Fibroblast of upper back skin (primary cell): Measurements from ENCODE around the gene TMEM115.
A peak's percentile ranks its signal among the peaks of the same experiment; 100 is the strongest.

Experiments
- DNase-seq: peaks from one replicate; pipeline ENCODE4 v3.0.0-alpha.2; 2013

Gene TMEM115, protein sequence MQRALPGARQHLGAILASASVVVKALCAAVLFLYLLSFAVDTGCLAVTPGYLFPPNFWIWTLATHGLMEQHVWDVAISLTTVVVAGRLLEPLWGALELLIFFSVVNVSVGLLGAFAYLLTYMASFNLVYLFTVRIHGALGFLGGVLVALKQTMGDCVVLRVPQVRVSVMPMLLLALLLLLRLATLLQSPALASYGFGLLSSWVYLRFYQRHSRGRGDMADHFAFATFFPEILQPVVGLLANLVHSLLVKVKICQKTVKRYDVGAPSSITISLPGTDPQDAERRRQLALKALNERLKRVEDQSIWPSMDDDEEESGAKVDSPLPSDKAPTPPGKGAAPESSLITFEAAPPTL

DNA sequence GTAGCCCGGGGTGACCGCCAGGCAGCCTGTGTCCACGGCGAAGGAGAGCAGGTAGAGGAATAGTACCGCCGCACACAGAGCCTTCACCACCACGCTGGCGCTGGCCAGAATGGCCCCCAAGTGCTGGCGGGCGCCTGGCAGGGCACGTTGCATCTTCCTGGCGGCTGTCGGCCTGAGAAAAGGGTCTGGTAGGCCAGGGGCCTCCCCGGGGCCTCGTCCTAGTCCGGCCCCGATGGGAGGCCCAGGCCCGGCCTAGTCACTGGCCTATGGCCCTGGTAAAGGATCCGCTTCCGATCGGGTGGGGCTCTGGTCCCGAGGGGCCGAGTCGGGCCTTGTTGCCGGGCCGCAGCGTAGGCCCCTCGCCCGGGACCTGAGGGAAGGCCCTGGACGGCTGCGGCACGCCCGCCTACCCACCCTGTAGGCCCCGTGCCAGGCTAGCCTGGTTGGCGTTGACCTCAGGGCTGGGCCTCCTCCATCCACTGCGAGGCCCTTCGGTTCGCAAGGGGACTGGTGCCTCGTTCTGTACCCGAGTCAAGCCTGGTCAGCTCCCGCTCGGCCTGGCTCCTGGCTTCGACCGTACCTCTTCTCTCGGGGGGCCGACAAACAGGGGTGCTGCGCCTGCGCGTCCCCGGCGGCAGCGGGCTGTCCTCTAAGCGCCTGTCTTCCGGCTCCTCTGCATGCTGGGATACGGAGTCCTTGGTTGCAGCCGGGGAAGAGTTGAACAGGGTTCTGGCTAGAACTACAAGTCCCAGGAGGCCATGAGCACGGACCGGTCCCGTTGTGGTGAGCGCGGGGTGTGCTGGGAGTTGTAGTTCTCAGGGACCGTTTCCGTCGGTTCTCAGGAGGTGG is at the start of gene TMEM115:
TMEM115 (minus strand) TSS at position 611 of the 849 bp plus-strand sequence; CDS start at position 153, 458 bp downstream.
- peak; percentile 99 for DNase-seq

DNA sequence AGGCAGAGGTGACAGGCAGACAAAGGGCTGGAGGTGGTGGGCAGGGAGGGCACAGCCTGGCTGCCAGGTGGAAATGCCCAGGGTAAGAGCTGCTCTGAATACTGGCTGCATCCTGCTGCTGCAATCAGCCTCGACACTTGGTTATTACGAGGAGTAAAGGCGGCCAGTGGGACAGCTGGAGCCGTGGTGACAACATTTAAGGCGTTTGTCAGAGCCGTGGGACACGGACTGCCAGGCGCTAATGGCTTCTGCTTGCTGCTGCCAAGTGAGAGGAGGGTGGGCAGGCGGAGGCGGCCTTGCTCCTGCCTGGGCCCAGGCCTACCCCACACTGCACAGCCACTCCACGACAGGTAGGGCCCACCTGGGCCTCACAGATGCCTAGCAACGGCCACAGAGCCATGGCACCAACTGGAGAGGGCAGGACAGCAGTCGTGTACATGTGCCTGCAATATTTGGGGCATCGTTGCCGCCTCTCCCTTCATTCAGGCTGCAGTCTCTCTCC is 49.2 kb upstream of the TMEM115 start:
- DNase-seq, result no peak

DNA sequence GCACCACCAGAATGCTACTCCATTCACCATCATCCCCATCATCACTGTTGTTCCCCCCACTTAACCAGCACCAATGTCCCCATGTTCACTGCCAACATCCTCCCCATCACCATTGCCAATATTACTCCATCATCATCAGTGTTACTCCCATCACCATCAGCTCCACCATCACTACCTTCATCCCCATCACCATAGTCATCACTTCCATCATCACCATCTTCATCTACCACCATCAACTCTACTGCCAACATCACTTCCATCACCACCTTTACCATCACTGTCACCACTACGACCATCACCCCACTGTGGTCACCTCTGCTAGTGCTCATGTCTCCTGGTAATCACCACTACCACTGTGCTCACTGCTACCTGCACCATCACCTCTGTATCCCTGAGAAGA is 47.2 kb upstream of the TMEM115 start:
- DNase-seq, result no peak

DNA sequence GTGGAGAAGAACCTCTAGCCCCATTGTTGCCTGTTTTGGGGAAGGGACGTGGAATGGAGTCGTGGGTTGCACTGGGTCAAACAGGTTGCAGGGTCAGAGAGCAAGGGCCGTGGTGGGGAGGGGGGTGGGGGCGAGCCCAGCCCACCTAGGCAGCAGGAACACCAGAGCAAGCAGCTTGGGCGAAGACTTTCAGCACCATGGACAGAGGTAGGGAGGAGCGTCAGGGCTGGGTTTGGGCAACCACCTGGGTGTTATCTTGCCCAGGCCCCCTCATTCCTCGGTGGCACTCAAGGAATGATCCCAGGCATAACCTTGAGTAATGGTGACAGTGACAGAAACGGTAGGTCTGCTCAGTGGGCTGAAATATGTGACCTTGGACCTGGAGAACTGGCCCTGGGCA is 45.9 kb upstream of the TMEM115 start:
- peak; percentile 16 for DNase-seq

DNA sequence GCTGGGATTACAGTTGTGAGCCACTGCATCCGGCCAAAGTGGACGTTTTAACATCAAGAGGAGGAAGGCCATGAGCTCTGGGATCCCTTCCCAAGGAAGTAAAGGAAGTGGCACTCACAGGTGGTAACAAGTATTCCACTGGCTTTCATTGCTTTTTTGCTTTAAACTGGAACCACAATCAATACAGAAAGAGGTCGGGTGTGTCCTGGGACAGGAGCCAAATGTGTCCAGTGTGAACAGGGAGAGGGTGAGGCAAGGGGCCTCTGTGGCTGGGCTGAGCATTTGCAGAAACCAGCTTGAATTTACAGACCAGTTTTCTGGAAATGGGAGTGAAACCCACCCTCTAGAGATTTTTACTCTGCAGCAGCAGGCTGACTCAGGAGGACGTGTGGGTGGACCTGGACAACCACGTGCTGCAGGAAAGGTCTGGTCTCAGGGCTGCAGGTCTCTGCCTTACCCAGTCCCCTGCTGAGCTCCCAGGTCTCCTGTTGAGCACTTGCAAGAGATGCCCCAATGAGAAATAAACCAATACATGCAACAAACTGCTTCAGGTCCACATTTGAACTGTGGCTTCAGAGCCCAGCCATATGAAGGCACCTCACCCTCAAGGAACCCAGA is 42.8 kb upstream of the TMEM115 start:
- DNase-seq, result no peak

DNA sequence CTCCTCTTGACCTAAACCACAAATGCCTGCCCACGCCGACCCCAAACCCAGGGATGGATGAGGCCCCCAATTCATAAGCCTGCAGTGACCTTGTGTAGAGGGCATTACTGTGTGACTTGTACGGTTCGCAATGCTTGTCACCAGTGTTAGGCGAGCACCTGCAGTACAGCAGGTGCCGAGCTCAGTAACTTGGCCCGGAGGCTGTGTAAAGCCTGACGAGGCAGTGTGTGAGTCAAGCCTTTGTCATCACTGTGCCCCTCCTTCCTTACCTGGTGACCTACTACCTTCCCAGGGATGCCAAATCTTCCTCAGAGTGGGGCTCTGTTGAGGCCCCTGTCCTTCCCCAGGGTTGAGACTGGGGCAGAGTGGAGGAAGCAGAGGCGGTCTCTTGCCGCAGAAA is 37.2 kb upstream of the TMEM115 start:
- no peak for DNase-seq

DNA sequence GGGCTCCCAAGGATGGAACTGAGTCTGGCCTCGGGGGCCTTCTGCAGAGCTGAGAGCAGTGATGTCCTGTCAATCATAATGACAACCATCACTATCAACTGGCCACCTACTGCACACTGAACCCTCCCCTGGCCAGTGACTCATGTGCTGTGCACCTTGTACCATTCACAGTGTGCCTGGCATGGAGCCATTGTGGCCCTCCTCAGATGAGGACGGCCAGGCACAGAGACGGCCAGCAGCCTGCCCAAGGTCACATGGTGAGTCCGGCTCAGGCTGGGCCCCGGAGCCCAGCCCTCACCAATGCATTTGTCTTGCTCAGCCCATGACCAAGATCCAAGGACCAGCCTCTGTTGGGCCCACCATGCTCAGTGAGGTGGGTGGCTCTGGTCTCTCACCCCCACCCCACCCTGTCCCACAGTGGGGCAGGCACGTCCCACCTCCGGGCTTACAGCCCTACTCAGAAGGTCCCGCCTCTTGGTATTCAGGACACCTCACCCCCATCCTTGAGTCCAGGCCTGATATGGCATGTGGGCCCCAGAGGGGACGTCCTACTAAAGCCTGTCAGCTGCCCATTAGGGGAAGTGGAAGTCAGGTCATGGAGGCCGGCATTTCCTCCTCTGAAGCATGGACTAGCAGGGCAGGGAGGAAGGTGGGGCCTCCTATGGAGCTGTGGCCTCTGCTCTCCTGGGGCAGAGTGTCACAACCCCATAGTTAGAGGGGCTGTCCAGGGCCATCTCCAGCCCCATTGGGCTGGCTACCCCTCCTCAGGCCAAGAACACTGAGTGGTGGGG is 35.9 kb upstream of the TMEM115 start:
- no peak for DNase-seq

DNA sequence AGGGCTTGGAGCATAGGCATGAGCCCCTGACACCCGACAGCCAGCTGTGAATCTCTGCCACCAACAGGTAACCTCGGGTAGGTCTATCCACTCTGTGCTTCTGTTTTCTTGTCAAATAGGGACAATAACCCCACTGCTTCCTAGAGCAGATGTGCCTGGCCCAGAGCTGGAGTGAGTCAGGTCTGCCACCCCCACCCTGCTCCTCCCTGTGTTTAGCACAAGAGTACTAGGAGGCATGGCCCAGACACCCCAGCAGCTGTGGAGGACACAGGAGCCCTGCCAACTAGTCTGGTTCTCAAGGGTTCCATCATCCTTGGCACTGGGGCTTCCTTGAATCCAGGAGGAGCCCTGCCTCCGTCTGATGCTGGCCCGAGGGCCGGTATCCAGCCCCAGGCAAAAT is 33.7 kb upstream of the TMEM115 start:
- DNase-seq, result no peak

DNA sequence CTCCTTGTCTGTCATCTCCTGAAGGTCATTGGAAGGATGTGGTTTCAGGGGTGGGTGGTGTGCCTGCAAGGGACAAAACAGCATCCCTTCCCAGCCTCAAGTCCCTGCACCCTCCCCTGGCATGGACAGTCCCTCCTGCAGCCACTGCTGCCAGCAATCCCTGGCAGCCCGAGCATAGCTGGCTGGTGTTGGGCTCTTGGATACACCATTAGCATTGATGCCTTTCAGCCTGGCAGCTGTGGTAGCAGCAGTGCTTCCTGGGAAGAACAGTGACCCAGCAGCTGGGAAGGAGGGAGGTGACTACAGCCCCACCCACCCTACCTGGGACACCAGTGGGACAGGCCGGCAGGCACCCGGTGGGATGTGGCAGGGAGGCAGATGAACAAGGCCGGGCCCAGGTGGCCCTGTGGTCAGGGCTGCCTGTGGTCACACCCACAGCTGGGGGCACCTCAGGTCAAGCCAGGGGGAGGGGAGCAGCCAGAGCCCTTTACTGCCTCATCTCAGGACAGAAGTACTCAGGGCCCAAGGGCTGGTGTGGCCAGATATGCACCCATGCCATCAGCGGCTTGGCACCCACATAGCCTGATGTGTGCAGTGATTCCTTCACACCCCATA is 32.9 kb upstream of the TMEM115 start:
- DNase-seq, result no peak

DNA sequence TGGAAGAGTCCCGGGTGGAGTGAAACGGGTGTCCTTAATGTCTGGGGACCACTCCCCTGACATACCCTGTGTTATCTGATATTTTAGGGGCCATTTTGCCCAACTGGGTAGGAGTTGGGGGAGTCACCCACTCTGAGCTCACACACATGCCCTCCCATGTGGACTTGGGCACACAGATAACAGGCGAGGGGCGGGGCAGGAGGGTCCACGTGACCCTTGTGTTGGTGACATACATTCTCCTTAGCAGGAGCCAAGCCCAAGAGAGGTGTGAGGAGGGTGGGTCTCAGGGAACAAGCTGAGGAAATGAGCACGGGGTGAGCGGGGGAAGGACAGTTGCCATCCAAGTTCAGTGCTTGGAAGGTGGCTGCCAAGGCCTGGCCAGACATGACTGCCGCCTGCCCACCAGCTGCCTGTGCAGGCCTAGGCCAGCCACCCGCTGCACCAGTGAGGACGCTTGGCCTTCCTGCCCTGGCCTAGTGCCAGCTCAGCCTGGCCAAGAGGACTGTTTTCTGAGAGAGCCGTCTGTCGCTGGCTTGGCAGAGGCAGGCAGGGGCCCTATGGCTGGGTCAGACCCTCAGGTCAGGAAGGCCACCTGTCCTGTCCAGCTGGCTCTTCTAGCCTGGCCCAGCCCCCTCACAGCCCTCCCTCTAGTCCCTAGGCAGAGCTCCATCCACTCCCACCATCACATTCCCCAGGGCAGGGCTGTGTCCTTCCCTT is 31.3 kb upstream of the TMEM115 start:
- no peak for DNase-seq

DNA sequence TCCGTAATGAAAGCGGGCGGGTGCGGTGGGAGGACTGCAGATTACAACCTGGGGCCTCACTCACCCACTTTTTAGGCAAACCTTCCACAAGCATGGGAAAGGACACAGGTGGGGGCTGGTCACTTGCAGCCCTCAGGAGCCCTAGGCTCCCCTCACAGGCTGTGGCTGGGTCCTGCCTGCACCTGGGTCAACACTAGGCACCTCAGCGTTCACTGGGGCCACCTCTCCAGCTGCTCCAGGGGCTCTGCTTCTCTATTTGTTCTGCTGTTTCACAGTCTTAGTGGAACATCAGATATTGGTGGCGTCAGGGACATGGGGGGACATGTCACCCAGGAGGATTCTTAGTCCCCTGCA is 30.1 kb upstream of the TMEM115 start:
- no peak for DNase-seq

DNA sequence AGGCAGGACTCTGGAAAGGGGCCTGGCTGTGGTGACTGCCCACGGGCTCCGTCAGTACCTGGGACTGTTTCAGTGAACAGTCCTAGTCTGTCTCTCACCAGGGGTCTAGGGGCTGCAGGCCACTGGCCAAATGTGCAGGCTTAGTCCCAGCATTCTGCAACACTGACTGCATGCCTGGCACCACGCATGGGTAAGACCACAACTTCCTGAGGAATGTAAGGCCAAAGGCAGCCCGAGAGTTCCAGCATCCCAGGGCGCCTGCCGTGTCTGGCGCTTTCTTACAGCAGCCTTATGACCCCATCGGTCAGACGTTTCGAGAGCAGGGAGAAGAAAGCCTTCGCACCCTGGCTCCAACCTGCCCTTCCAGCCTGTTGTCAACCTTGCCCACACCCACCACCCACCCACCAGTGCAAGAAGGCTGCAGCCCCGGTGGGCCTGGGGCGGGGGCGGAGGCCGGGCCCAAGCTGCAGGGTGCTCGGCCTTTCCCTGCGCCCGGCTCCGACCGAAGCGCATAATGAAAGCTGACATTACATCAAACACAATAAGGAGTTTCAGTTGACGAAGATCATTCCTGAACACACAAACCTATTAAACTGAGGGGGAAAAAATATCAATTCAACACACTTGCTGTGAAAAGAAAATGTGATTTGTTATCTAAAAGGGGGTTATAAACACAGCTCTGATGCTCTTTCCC is 29.5 kb upstream of the TMEM115 start:
- no peak for DNase-seq

DNA sequence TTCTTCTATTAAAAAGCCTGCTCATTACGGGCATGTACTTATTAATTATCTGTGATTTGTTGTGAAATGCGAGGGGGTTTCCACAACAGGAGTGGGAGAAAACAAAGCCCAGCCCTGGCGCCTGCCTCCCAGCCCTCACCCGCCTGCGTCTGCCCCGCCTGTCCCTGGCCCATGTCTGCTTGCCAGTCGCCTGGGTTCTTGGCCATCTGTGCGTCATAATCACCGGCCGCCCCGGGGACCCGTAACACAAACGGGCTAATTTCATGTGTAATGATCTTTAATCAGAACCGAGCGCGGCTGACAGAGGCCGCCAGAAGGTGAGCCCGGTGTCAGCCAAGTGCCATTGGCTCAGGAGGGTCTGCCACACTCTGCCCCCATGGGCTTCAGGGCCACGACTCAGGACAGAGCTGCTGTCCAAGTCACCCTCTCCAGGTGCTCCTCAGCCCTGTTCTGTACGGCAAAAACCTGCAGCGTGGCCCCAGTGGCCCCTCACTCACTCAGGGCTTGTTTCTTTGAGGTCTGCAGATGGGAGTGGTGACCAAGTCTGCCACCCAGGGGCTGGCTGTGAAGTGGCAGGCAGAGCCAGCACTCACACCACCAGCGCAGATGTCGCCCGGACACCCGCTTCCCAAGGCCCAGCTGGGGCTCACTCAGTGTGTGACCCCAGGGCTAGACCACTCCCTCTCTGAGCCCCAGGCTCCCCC is 28.8 kb upstream of the TMEM115 start:
- no peak for DNase-seq

DNA sequence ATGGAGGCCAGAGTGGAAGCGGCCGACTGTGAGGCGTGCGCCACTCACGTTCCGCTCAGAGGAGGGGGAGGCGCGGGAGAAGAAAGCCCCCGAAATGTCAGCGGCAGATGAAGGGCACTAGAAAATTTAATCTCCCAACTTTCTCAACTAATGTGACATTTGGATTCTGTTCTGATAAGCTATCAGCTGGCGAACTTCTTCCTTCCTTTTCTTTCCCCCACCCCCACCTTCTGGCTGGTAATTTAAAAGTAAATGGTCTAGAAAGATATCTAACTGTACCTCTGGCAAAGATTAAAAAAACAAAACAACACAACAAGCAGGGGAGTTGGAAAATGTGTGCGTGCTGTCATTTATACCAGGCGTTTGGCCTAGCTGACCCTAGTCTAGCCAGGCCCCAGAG is 26.4 kb upstream of the TMEM115 start:
- DNase-seq, result no peak

DNA sequence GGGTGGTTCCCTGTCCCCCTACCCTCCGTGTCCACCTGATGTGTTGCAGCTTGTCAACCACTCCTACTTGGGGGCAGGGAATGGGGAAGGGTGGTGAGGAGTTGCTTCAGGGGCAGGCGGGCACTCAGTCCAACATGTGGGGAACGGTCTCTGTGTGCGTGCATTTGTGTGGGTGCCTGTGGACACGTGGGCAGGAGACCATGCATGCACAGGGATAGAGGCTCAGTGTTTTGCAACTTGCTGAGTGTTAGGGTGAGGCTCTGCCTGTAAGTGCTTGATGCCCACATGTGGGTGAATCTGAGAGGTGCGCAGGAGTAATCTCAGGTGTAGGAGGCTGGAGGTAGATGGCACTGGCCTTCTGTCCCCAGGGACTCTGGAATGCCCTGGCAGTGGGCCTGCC is 24.4 kb upstream of the TMEM115 start:
- DNase-seq, result no peak

DNA sequence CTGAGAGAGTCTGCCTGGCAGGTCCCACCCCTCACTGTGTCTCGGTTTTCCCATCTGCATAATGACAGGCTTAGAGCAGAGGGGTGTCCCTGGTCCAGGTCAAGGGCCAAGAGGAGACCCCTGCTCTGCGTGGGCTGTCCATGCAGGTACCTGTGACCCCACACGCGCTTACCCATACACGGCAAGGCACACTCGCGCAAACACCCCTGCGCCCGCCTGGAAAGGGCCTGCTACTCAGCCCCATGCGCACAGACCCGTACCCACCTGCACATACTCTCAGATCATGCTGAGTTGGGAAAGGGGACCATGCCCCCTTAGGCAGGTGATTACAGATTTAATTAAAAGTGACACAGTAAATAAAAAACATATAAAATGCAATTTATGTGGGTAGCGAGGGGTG is 23.4 kb upstream of the TMEM115 start:
- DNase-seq, result no peak

DNA sequence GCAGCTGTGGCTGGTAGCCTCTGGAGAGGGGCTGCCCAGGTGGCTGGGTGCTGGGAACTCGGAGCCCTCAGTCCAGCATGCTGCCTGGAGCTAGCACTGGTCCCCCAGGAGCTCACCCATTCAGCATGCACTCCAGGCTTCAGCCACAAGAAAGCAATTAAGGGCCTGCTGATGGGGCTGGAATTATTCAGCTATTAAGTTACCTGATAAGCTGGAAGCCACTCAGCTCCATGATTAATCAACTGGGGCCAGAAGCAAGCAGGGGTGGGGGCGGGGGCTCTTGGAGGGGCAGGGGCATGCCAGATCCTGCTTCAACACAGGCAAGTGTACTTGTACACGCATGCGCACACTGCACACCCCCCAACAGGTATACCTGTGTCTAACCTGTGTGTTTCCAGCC is 22.1 kb upstream of the TMEM115 start:
- no peak for DNase-seq

DNA sequence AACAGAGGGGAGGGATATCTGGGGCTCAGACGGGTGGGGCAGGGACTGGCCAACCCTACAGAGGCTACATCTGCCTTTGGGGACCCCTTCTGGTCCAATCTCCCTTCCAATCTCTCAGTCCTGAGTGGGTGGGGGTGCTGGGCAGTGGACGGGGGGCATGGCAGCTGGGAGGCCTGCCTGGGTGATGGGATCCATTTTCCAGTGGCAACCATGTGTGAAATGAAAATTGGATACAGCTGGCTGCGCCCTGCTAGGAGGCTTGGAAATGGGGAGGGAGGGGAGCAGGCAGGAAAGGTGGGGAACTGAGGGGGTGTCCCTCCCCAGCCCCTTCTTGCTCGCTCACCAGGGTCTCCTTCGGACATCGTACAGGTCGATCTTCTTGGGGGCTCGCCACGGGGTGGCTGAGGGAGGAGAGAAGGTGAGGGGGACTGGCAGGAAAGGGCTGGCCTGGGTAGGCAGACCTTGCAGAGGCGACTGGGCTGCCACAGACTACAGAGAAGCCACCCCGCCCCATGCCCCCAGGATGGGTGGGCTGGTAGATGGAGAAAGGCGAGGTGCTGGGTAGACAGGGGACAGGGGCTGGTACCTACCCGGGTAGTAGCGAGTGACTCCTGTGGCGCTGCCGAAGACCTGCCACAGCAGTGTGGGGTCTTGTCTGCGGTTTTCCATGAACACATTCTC is 21.2 kb upstream of the TMEM115 start:
- no peak for DNase-seq

DNA sequence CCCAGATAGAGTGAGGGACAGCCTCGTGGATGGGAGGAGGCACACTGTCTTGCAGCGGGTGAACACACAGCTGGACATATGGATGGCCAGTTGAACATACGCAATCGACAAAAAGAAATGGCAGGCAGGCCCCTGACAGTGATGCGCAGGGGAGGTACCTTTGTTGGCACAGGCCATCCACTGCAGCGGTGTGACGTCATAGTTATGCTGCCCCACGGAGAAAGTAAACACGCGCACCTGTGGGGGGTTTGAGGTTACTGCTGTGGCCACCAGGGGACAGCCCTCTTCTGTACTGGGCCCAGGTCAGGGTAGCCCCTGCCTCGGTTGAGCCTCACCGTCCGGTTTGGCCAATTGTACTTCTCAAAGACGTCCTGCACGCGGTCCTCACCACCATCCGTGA is 19.4 kb upstream of the TMEM115 start:
- no peak for DNase-seq

DNA sequence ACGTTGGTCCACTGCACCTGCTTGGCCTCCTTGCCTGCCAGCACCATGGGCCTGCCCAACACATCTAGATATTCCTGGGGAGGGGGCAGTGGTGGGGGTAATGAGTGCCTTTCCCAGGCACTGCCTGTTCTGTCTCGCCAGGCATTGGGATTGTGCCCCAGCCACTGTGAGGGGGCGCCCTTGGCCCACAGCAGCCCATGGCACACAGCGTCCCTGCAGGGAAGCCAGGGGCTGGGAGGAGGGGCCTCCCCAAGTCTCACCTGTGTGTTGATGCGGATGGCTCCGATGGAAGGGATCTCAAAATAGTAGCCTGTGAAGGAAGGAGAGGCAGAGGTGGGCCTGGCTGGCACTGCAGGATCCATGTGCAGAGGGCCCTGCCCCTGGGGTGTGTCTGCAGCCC is 18.7 kb upstream of the TMEM115 start:
- DNase-seq, result no peak
